GM12864 (cell line): ENCODE results near the gene PPP6R3.

Source experiments
- DNase-seq: peaks from one replicate; pipeline ENCODE4 v3.0.0-alpha.2; 2011; ENCODE audit warnings: low read depth
- H3K4me3 ChIP-seq: 2 replicates; pipeline ENCODE4 v1.5.1; 2011; ENCODE audit warnings: mild to moderate bottlenecking, low read depth, low read length, control low read depth
- CTCF ChIP-seq: IDR thresholded peaks from 2 replicates; pipeline ENCODE4 v1.5.1; 2011; ENCODE audit warnings: low read depth, mild to moderate bottlenecking, moderate library complexity, low read length, control low read depth, inconsistent platforms; ENCODE audit errors: missing control alignments

PPP6R3 gene

GRCh38 chr11:68650801-68651200 lies 190.2 kb downstream of the PPP6R3 start:
- no peak for TF ChIP-seq CTCF
- H3K4me3 ChIP-seq: no peak overlapping the region
- no peak for DNase-seq

- DNase-seq: no peak
- TF ChIP-seq CTCF: no peak
- no peak overlapping the region for H3K4me3 ChIP-seq
Measured at GRCh38 chr11:68651208-68651984, 190.8 kb downstream of the PPP6R3 start.

GRCh38 chr11:68651985-68652682 lies 191.6 kb downstream of the PPP6R3 start:
- no peak overlapping the region for H3K4me3 ChIP-seq
- no peak for TF ChIP-seq CTCF
- no peak for DNase-seq

GRCh38 chr11:68652683-68653156 lies 192.2 kb downstream of the PPP6R3 start:
- no peak for DNase-seq
- TF ChIP-seq CTCF: no peak
- no peak overlapping the region for H3K4me3 ChIP-seq

GRCh38 chr11:68653486-68654430 lies 193.2 kb downstream of the PPP6R3 start:
- no peak overlapping the region for H3K4me3 ChIP-seq
- DNase-seq: no peak
- no peak for TF ChIP-seq CTCF

GRCh38 chr11:68654978-68655377 lies 194.4 kb downstream of the PPP6R3 start:
- TF ChIP-seq CTCF: no peak

More at GRCh38 chr11:68654978-68655377, 194.4 kb downstream of the PPP6R3 start:
- H3K4me3 ChIP-seq: no peak overlapping the region
- no peak for DNase-seq
